Fibroblast of lung (primary cell): ENCODE measurements around the gene CRELD1. TPM values are rescaled to one million over a fixed set of nuclear protein-coding genes. Genes with fewer than 3 reads are reported as not detected.

Experiments
- DNase-seq, 2 donors: peaks; one replicate each; pipeline versions ENCODE4 v3.0.0 to v3.0.0-alpha.2; 2010; ENCODE audit warnings: low read depth in 2 of 2
- H2AFZ ChIP-seq: 2 replicates; pipeline ENCODE4 v1.5.1; 2012; ENCODE audit warnings: low read length, control low read depth, inconsistent platforms
- H3K27ac ChIP-seq: 2 replicates; pipeline ENCODE4 v1.5.1; 2011; ENCODE audit warnings: low read length, control low read depth; ENCODE audit not compliant: insufficient read depth
- H3K27me3 ChIP-seq: 2 replicates; pipeline ENCODE4 v1.5.1; 2011; ENCODE audit warnings: mild to moderate bottlenecking, low read length; ENCODE audit not compliant: control insufficient read depth, insufficient read depth
- H3K36me3 ChIP-seq: 2 replicates; pipeline ENCODE4 v1.5.1; 2011; ENCODE audit warnings: low read length; ENCODE audit not compliant: control insufficient read depth, insufficient read depth
- H3K4me1 ChIP-seq: 2 replicates; pipeline ENCODE4 v1.5.1; 2011; ENCODE audit warnings: low read length; ENCODE audit not compliant: control insufficient read depth, insufficient read depth; ENCODE audit errors: extremely low read depth
- H3K4me2 ChIP-seq: 2 replicates; pipeline ENCODE4 v1.5.1; 2011; ENCODE audit warnings: low read length, control low read depth; ENCODE audit not compliant: insufficient read depth; ENCODE audit errors: extremely low read depth
- H3K4me3 ChIP-seq, 4 experiments: fragments of 200-600 bp in 1 of 4; sonication (generic) in 1 of 4; replicated peaks in 1 of 4; 2 replicates each; pipeline ENCODE4 v1.5.1; 2011 to 2016; ENCODE audit warnings: low read length in 4 of 4, low read depth in 3 of 4, mild to moderate bottlenecking in 3 of 4, control low read depth in 2 of 4, inconsistent platforms in 1 of 4, mixed read lengths in 1 of 4; ENCODE audit not compliant: insufficient read depth in 1 of 4; ENCODE audit errors: control extremely low read depth in 1 of 4
- H3K79me2 ChIP-seq: 2 replicates; pipeline ENCODE4 v1.5.1; 2012; ENCODE audit warnings: mild to moderate bottlenecking, low read length, inconsistent platforms; ENCODE audit not compliant: control insufficient read depth, insufficient read depth
- H3K9ac ChIP-seq: 2 replicates; pipeline ENCODE4 v1.5.1; 2011; ENCODE audit warnings: mild to moderate bottlenecking, low read length, control low read depth; ENCODE audit not compliant: insufficient read depth
- H3K9me3 ChIP-seq: 2 replicates; pipeline ENCODE4 v1.5.1; 2012; ENCODE audit warnings: low read depth, low read length; ENCODE audit not compliant: control insufficient read depth, insufficient read depth
- H4K20me1 ChIP-seq: 2 replicates; pipeline ENCODE4 v1.5.1; 2011; ENCODE audit warnings: low read length; ENCODE audit not compliant: control insufficient read depth, insufficient read depth; ENCODE audit errors: extremely low read depth
- EZH2 ChIP-seq: IDR thresholded peaks from 2 replicates; pipeline ENCODE4 v1.5.1; 2012; ENCODE audit warnings: low read length, control low read depth, mild to moderate bottlenecking; ENCODE audit errors: missing control alignments
- polyA plus RNA-seq, 2 donors: library from polyadenylated mRNA; depleted of rRNA in 1 of 2; stranded (reverse) in 1 of 2; unstranded in 1 of 2; fragments of >200 nt; gene quantifications; 2 replicates each; pipeline ENCODE4 v1.2.1, GENCODE V29; 2011 to 2012; ENCODE audit warnings: missing spikeins in 1 of 2
- total RNA-seq: library from RNA; depleted of rRNA; stranded (reverse); fragments of >200 nt; gene quantifications from 2 replicates; pipeline ENCODE4 v1.2.1, GENCODE V29; 2014
- TF ChIP-seq, protein P1 (sequence below), 2 donors: IDR thresholded peaks in 1 of 2; conservative IDR thresholded peaks in 1 of 2; 1 replicate in 1 of 2; 2 replicates in 1 of 2; pipeline ENCODE4 v1.5.1; 2011 to 2012; ENCODE audit warnings: low read length in 2 of 2, control low read depth in 1 of 2, inconsistent platforms in 1 of 2, low read depth in 1 of 2, mild to moderate bottlenecking in 1 of 2

Gene CRELD1
- total and polyA plus RNA-seq, 2 donors (not counting 1 experiment from before 2014, with no cell fraction given), result 23.8 to 50.2 TPM

DNA sequence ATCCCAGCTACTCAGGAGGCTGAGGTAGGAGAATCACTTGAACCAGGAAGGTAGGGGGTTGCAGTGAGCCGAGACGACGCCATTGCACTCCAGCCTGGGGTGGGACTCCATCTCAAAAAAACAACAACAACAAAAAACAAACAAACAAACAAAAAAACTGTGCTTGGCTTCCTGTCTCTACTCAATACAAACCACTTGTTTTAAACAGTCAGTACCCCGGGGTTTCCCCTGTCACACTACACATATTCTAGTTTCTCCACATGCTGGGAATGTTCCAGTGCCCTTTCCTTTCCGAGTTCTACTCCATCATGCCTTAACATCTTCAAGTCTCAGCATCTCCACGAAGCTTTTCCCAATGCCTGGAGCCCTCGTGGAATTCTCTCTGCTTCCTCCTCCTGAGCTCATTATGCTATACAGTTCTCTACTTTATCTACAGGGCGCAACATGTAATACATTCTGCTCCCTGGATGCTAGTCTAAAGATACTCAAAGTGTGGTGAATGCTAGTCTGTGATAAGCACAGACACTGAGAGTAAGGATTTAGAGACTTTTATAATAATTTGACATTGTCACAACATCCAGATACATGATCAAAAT is 45.2 kb downstream of the CRELD1 start:
- no peak for DNase-seq
- Histone ChIP-seq H3K4me1 (peaks cover 17% of the 10 kb centered on the region), H3K36me3 (peaks cover 2% of the 10 kb centered on the region), H3K27me3 (no peaks in the 10 kb centered on the region), H3K9ac (no peak overlapping the region), H4K20me1 (no peaks in the 10 kb centered on the region), H2AFZ (no peak overlapping the region), H3K27ac (no peak overlapping the region), H3K79me2 (peaks cover 9% of the 10 kb centered on the region), H3K9me3 (no peaks in the 10 kb centered on the region), H3K4me3 (no peak overlapping the region), H3K4me2 (no peak overlapping the region)
- TF ChIP-seq, protein P1, sequence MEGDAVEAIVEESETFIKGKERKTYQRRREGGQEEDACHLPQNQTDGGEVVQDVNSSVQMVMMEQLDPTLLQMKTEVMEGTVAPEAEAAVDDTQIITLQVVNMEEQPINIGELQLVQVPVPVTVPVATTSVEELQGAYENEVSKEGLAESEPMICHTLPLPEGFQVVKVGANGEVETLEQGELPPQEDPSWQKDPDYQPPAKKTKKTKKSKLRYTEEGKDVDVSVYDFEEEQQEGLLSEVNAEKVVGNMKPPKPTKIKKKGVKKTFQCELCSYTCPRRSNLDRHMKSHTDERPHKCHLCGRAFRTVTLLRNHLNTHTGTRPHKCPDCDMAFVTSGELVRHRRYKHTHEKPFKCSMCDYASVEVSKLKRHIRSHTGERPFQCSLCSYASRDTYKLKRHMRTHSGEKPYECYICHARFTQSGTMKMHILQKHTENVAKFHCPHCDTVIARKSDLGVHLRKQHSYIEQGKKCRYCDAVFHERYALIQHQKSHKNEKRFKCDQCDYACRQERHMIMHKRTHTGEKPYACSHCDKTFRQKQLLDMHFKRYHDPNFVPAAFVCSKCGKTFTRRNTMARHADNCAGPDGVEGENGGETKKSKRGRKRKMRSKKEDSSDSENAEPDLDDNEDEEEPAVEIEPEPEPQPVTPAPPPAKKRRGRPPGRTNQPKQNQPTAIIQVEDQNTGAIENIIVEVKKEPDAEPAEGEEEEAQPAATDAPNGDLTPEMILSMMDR (conservative IDR thresholded peaks at IDR 0.05 in 1 of 2, IDR thresholded peaks at IDR 0.05 in 1 of 2; ENCODE audit: low read depth in 1 of 2, low read length in 2 of 2), result no peak
- no peak for TF ChIP-seq EZH2

DNA sequence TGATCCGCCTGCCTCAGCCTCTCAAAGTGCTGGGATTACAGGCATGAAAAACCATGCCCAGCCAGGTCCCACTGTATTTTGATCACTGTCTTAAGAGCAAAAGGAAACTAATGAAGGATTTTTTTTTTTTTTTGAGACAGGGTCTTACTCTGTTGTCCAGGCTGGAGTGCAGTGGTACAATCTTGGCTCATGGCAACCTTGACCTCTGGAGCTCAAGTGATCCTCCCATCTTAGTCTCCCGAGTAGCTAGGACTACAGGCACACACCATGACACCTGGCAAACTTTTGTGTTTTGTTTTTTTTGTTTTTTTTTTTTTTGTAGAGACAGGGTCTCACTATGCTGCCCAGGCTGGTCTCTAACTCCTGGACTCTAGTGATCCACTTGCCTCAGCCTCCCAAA is 46.6 kb downstream of the CRELD1 start:
- Histone ChIP-seq H3K27ac (no peak overlapping the region), H3K9ac (no peak overlapping the region), H3K9me3 (no peaks in the 10 kb centered on the region), H3K4me2 (no peak overlapping the region), H4K20me1 (no peaks in the 10 kb centered on the region), H3K4me3 (no peak overlapping the region), H2AFZ (no peak overlapping the region), H3K4me1 (peaks cover 18% of the 10 kb centered on the region), H3K27me3 (no peaks in the 10 kb centered on the region), H3K79me2 (peaks cover 16% of the 10 kb centered on the region), H3K36me3 (no peaks in the 10 kb centered on the region)
- TF ChIP-seq EZH2, result no peak
- TF ChIP-seq, protein P1 (conservative IDR thresholded peaks at IDR 0.05 in 1 of 2, IDR thresholded peaks at IDR 0.05 in 1 of 2; ENCODE audit: low read depth in 1 of 2, low read length in 2 of 2), result no peak
- DNase-seq, result no peak

DNA sequence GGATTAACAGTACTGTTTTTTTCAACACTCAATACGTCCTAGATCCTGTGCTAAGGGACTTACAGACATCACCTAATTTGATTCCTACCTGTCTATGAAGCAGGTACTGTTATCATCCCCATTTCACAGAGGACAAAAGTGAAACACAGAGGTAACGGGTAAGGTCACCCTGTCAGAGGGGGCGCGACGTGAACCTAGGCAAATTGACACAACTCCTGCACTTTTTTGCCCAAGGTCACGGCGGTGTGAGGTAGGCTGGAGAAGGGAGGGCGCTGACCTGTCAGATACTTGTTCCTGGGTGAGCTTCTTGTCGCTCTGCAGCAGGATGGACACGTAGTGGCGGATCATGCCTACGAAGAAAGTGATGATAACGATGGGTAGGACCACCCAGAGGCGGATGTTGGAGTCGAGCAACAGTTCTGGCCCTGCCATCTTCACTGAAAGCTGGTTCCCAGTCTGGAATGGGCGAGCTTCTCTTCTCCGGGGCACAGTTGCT is 52.6 kb downstream of the CRELD1 start:
- H3K27me3 ChIP-seq, result no peaks in the 10 kb centered on the region
- H3K4me2 ChIP-seq, result peak overlapping the region; percentile 89
- no peaks in the 10 kb centered on the region for H3K9me3 ChIP-seq
- peak overlapping the region; percentile 75 for H2AFZ ChIP-seq
- H4K20me1 ChIP-seq, result no peaks in the 10 kb centered on the region
- peak overlapping the region; percentile 74 for H3K9ac ChIP-seq
- H3K4me1 ChIP-seq, result peaks cover 11% of the 10 kb centered on the region
- no peaks in the 10 kb centered on the region for H3K36me3 ChIP-seq
- H3K79me2 ChIP-seq, result peaks cover 38% of the 10 kb centered on the region
- DNase-seq, result no peak
- peak overlapping the region; percentile 80 for H3K27ac ChIP-seq
- peak overlapping the region; percentile 74 to 100 (median 93) for H3K4me3 ChIP-seq
- TF ChIP-seq, protein P1 (conservative IDR thresholded peaks at IDR 0.05 in 1 of 2, IDR thresholded peaks at IDR 0.05 in 1 of 2; ENCODE audit: low read depth in 1 of 2, low read length in 2 of 2), result no peak
- no peak for TF ChIP-seq EZH2
